ENCODE data around the gene TNFRSF6B.

TNFRSF6B gene

GRCh38 chr20:63705232-63706026, 9.0 kb downstream of the TNFRSF6B start:
- peaks cover 72% of the 10 kb centered on the region for H4K20me1 ChIP-seq (ENCODE audit: insufficient read depth, low read length)
- no peak overlapping the region for H3K27ac ChIP-seq (ENCODE audit: low read length)
- no peaks in the 10 kb centered on the region for H3K9me3 ChIP-seq (ENCODE audit: insufficient read depth, low read length, severe bottlenecking)
- H3K27me3 ChIP-seq (ENCODE audit: insufficient read depth, low read length, poor library complexity): no peaks in the 10 kb centered on the region
- peaks cover 40% of the 10 kb centered on the region for H3K4me1 ChIP-seq (ENCODE audit: insufficient read depth, low read length)
- TF ChIP-seq EZH2 (IDR thresholded peaks at IDR 0.05; ENCODE audit: borderline replicate concordance, low read depth, low read length, severe bottlenecking): no peak
- TF ChIP-seq CTCF (IDR thresholded peaks at IDR 0.05; ENCODE audit: borderline replicate concordance, extremely low read depth, low read length, poor library complexity, severe bottlenecking): no peak
- peak overlapping the region; percentile 97 for H3K4me2 ChIP-seq (ENCODE audit: insufficient read depth, low read length)
- H3K36me3 ChIP-seq (ENCODE audit: insufficient read depth, low read length): peaks cover 75% of the 10 kb centered on the region
- H3K9ac ChIP-seq (ENCODE audit: low read depth, low read length): peak overlapping the region; percentile 81; the same call in 1 of the 2 replicates
- H2AFZ ChIP-seq (ENCODE audit: low read depth, low read length): no peak overlapping the region
- no peak for DNase-seq
- peak overlapping the region in 1 of 2 experiments; percentile 84; a peak in 2 of 4 replicates for H3K4me3 ChIP-seq (ENCODE audit: low read depth in 1 of 2, low read length in 2 of 2)
- peaks cover 57% of the 10 kb centered on the region for H3K79me2 ChIP-seq (ENCODE audit: insufficient read depth, low read length)
- ATAC-seq (ENCODE audit: insufficient read depth, low read depth): no peak

DNA sequence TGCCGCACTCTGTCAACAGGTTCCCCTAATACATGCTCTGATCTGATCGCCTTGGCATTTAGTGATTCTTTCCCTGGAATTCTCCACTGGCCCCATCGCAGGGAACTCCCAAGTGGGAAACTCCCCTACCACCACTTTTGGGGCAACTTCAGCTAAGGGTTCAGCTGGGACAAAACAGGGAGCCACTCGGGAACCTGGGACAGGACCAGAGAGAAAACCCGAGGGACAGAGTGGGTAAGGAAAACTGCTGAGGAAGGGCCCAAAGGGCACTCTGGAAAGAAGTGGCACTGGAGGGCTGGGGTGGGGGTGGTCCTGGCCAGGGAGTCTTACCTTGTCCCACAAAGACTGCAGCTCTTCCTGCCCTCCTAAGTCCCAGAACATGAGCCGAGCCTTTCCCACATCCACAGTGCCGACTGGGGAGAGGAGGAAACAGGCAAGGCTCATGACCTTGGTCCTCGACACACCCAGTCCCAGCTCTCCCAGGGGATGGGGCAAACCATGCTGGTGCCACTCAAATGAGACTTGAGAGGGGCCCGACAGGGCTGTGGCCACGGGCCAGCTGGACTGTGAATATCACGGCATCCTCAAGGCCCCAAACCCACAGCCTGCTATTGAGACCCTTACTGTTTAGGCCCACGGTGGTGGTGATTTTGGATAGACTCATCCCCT, 9.7 kb downstream of the TNFRSF6B start:
- H3K4me1 ChIP-seq (ENCODE audit: insufficient read depth, low read length): peaks cover 45% of the 10 kb centered on the region
- peak overlapping the region; percentile 97 for H3K4me2 ChIP-seq (ENCODE audit: insufficient read depth, low read length)
- ATAC-seq (ENCODE audit: insufficient read depth, low read depth) (no peak), DNase-seq (no peak)
- H3K9ac ChIP-seq (ENCODE audit: low read depth, low read length): peak overlapping the region; percentile 81
- no peaks in the 10 kb centered on the region for H3K27me3 ChIP-seq (ENCODE audit: insufficient read depth, low read length, poor library complexity)
- H4K20me1 ChIP-seq (ENCODE audit: insufficient read depth, low read length): peaks cover 67% of the 10 kb centered on the region
- H3K4me3 ChIP-seq (ENCODE audit: low read depth in 1 of 2, low read length in 2 of 2): peak overlapping the region; percentile 59 to 84; a peak in 3 of 4 replicates
- H3K79me2 ChIP-seq (ENCODE audit: insufficient read depth, low read length): peaks cover 65% of the 10 kb centered on the region
- peaks cover 76% of the 10 kb centered on the region for H3K36me3 ChIP-seq (ENCODE audit: insufficient read depth, low read length)
- TF ChIP-seq EZH2 (IDR thresholded peaks at IDR 0.05; ENCODE audit: borderline replicate concordance, low read depth, low read length, severe bottlenecking): no peak
- TF ChIP-seq CTCF (IDR thresholded peaks at IDR 0.05; ENCODE audit: borderline replicate concordance, extremely low read depth, low read length, poor library complexity, severe bottlenecking): no peak
- no peak overlapping the region for H2AFZ ChIP-seq (ENCODE audit: low read depth, low read length)
- H3K27ac ChIP-seq (ENCODE audit: low read length): peak overlapping the region; percentile 89
- no peaks in the 10 kb centered on the region for H3K9me3 ChIP-seq (ENCODE audit: insufficient read depth, low read length, severe bottlenecking)

GRCh38 chr20:63706852-63707557, 10.6 kb downstream of the TNFRSF6B start:
- Histone ChIP-seq H4K20me1 (ENCODE audit: insufficient read depth, low read length) (peaks cover 66% of the 10 kb centered on the region), H3K4me2 (ENCODE audit: insufficient read depth, low read length) (peak overlapping the region; percentile 97), H3K79me2 (ENCODE audit: insufficient read depth, low read length) (peaks cover 73% of the 10 kb centered on the region), H2AFZ (ENCODE audit: low read depth, low read length) (peak overlapping the region; percentile 77), H3K27ac (ENCODE audit: low read length) (peak overlapping the region; percentile 89), H3K9ac (ENCODE audit: low read depth, low read length) (peak overlapping the region; percentile 81), H3K27me3 (ENCODE audit: insufficient read depth, low read length, poor library complexity) (no peaks in the 10 kb centered on the region), H3K4me1 (ENCODE audit: insufficient read depth, low read length) (peaks cover 48% of the 10 kb centered on the region), H3K9me3 (ENCODE audit: insufficient read depth, low read length, severe bottlenecking) (no peaks in the 10 kb centered on the region), H3K4me3 (ENCODE audit: low read depth in 1 of 2, low read length in 2 of 2) (peak overlapping the region; percentile 59 to 84), H3K36me3 (ENCODE audit: insufficient read depth, low read length) (peaks cover 85% of the 10 kb centered on the region)
- TF ChIP-seq EZH2 (IDR thresholded peaks at IDR 0.05; ENCODE audit: borderline replicate concordance, low read depth, low read length, severe bottlenecking): no peak
- TF ChIP-seq CTCF (IDR thresholded peaks at IDR 0.05; ENCODE audit: borderline replicate concordance, extremely low read depth, low read length, poor library complexity, severe bottlenecking): peak; percentile 62
- ATAC-seq (ENCODE audit: insufficient read depth, low read depth) (peak; percentile 58), DNase-seq (peak; percentile 60)
